GM12892 (cell line): ENCODE data around the gene CHST8.

ENCODE experiments used
- POLR2A ChIP-seq: IDR thresholded peaks from 2 replicates; pipeline ENCODE4 v1.6.1; 2011; ENCODE audit warnings: low read depth, low read length, control low read depth
- POLR2AphosphoS5 ChIP-seq: IDR thresholded peaks from 2 replicates; pipeline ENCODE4 v1.6.1; 2011; ENCODE audit warnings: low read depth, low read length, control low read depth
- TAF1 ChIP-seq: IDR thresholded peaks from 2 replicates; pipeline ENCODE4 v1.6.1; 2011; ENCODE audit warnings: low read depth, mild to moderate bottlenecking, control low read depth, low read length, borderline replicate concordance

DNA sequence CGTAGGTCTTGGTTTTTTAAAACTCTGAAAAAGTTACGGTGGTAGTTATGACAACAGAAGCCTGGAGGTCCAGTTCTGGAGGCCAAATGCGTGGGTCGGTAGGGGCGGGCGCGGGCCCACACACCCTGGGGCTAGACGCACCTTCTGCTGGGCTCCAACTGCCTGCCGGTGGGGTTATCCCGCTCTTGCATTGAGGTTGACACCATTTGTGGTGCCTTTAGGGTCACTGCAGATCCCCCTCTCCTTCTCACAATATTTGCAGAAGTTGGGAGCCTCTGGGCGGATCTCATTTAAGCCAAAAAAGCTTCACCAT, 81.6 kb downstream of the CHST8 start:
- TF ChIP-seq POLR2A (no peak), POLR2AphosphoS5 (no peak), TAF1 (no peak)
